Measurements from ENCODE around the gene SLC25A41.
"Not testable (repeated sequence)": the region's sequence is repeated elsewhere in the genome, so short reads cannot be mapped to it uniquely, and the experiment has no call there.

The SLC25A41 gene

DNA sequence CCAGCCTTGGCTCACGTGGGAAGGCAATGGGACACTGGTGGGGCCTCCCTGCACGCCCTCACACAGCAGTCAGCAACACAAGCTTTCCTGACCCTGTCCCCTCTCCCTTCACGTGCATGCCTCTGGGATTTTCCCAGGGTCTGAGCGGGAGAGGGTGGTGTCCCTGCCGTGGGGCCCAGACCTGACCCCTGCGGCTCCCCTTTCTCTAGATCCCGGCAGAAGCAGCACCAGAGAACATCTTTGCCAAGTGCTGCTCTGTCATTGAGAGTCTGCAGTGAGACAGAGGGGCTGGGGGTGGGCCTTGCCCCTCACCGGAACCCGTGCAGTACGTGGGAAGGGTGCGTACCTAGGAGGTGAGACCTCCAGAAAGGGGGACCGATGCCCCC lies 21.5 kb downstream of the SLC25A41 start:
- no peak for DNase-seq (ENCODE audit: low read depth)

- DNase-seq (ENCODE audit: low read depth), result no peak
Measured at GRCh38 chr19:6409346-6409745, 24.2 kb downstream of the SLC25A41 start.

GRCh38 chr19:6406401-6406800 lies 27.2 kb downstream of the SLC25A41 start:
- DNase-seq (ENCODE audit: low read depth), result no peak

- peak; percentile 42 for DNase-seq (ENCODE audit: low read depth)
Measured at GRCh38 chr19:6402837-6403608, 30.5 kb downstream of the SLC25A41 start.

GRCh38 chr19:6402058-6402457 lies 31.5 kb downstream of the SLC25A41 start:
- no peak for DNase-seq (ENCODE audit: low read depth)

GRCh38 chr19:6400062-6400944 lies 33.3 kb downstream of the SLC25A41 start:
- not testable (repeated sequence) for DNase-seq (ENCODE audit: low read depth)

DNA sequence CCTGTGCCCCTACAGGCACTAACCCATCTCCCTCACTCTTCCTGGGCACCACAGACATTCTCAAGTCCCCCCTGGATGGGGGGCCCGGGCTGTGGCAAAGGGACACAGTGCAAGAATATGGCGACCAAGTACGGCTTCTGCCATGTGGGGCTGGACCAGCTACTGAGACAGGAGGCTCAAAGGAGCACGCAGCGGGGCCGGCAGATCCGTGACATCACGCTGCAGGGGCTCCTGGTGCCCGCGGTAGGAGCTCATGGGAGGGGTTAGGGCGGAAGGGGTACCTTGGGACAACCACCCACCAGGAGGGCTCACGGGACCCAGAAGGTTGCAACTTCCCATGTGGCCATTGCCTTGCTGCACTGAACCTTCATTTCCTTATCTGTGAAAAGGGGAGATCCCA lies 37.3 kb downstream of the SLC25A41 start:
- DNase-seq (ENCODE audit: low read depth), result no peak

- no peak for DNase-seq (ENCODE audit: low read depth)
Measured at GRCh38 chr19:6394831-6395230, 38.7 kb downstream of the SLC25A41 start.

GRCh38 chr19:6393983-6394412 lies 39.6 kb downstream of the SLC25A41 start:
- DNase-seq (ENCODE audit: low read depth), result no peak

DNA sequence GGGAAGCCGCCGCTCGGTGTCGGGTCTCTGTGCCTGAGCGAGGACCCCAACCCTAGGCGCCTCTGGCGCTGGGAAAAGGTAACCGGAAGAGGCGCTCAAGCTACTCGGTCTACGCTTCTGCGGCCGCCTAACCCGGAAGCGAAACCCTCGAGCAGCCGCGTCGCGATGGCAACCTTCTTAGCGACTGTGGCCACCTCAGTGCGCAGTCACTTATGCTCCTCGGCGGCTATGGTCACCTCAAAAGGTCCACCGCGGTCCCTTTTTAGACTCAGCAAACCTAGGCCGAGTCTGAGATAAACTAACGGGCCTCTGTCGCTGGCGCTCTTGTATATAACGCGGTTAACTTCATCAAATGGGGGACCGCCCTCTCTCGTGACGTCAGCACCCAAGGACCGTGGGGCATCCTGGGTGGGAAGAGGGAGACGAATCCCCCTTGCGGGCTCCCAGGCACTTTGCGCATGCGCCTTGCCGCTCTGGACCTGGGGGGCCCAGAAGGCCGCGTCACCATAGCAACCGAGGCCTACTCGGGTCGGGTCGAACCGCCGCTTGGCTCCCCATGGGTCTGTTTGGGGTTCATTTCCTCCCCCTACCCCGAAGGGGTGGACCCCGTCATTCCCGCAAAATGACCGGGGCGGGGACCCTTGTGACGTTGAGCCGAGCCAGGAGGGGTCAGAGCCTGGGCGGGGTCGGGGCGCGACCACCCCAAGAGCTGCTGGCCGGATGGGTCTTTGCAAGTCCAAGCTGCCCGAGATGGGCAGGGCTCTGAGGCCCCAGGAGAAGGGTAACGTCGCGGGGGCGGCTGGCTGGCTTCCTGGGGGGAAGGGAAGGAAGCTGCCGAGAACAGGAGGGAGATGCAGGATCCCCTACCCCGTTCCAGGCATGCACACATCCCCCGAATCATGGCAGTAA lies 40.2 kb downstream of the SLC25A41 start, which contains the start of gene GTF2F1:
Gene GTF2F1 (minus strand): TSS at position 91 of the 909 bp plus-strand sequence. CDS start 169 bp downstream, outside the sequence.
- DNase-seq (ENCODE audit: low read depth), result peak; percentile 95

- no peak for DNase-seq (ENCODE audit: low read depth)
Measured at GRCh38 chr19:6392221-6393073, 41.1 kb downstream of the SLC25A41 start.

- no peak for DNase-seq (ENCODE audit: low read depth)
Measured at GRCh38 chr19:6387372-6387771, 46.2 kb downstream of the SLC25A41 start.

DNA sequence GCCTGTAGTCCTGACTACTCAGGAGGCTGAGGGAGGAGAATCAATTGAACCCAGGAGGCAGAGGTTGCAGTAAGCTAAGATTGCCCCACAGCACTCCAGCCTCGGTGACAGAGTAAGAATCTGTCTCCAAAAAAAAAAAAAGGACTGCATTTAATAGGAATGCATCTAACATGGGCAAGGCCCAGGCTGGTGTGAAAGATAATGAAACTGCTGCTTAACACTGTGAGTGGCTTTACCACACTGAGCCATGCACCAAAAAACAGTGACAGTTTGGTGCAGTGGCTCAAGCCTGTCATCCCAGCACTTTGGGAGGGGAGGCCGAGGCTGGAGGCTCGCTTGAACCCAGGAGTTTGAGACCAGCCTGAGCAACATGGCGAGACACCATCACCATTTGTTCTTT lies 49.2 kb downstream of the SLC25A41 start:
- no peak for DNase-seq (ENCODE audit: low read depth)

GRCh38 chr19:6383188-6383587 lies 50.4 kb downstream of the SLC25A41 start:
- DNase-seq (ENCODE audit: low read depth), result no peak

DNA sequence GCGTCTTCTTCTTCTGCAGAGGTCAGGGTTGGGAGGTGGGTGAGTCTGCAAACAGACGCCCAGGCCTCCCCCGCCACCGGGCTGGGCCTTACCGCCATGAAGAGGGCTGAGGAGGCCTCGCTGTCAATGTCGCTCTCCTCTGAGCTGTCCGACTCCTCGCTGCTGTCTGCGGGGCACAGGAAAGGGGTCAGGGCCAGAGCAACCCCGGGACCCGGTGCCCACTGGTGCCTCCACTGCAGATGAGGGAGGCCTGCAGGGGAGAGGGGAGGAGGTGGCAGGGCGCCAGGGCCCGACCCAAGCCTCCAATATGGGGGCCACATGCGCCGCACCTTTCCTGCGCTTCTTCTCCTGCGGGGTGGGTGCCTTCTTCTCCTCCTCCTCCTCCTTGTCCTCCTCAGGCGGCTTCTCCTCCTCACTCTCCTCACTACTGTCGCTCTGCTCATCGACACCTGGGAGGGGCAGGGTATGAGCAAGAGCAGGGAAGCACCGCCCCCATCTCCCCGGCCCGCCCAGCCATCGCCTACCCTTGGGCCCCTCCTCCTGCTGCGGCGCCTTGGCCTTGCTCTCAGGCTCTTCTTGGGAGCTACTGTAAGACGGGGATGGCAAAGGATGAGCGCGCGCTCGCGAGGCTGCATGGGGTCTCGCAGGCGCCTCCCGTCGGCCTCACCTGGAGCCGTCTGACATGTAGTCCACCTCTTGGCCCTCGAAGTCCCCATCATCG lies 52.4 kb downstream of the SLC25A41 start:
- DNase-seq (ENCODE audit: low read depth), result no peak

- no peak for DNase-seq (ENCODE audit: low read depth)
Measured at GRCh38 chr19:6379744-6380143, 53.8 kb downstream of the SLC25A41 start.

DNA sequence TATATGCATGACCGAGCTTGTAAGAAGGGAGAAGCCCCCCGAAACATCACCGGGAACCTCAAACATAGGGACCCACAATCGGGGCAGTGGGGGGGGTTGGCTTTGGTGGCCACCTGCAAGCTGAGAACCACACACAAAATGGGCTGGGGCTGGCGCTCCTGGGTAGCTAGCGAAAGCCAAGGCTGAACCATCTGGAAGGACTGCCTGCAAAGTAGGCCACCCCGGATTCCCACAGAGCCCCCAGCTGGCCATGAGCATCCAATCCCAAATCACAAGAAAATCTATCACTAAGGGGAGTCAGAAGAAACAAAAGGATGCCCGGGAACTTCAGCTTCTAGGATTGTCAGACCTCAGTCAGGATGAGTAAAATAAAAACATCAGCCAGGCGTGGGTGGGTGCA lies 55.1 kb downstream of the SLC25A41 start:
- DNase-seq (ENCODE audit: low read depth), result no peak

GRCh38 chr19:6378041-6378440 lies 55.5 kb downstream of the SLC25A41 start:
- peak; percentile 45 for DNase-seq (ENCODE audit: low read depth)

DNA sequence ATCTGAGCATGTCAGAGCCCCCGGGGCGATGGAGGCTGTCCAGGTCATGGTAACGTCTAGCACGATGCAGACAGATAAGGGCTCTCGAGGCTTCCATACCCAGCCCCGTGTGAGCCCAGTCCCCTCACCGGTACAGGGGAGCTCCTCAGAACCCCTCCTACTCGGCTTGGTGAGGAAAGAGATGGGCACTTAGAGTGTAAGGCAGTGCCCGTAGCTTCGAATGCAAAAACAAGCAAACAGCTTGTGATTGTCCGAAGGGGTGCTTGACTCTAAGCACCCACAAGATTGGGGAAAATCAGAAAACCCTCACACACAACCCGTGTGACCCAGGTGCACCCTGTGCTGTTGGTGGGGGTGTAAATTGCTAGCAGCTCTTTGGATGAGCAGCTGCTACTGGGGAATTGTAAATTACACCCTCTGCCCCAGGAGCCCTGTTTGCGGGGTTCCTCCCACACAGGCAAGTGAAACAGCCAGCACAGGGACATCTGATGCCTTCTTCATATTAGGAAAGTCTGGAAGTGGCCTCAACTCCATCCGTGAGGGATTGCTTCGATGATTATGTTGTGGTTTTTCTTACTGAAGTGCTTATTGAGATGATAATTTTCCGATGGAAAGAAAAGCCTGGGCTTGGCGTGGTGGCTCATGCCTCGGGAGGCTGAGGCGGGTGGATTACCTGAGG lies 56.9 kb downstream of the SLC25A41 start:
- peak; percentile 36 for DNase-seq (ENCODE audit: low read depth)
